ENCODE measurements around the gene CUL5.

- TF ChIP-seq CTCF (IDR thresholded peaks at IDR 0.05) (no peak), EP300 (IDR thresholded peaks at IDR 0.05) (no peak)
Measured at GRCh38 chr11:107961480-107961879, 47.2 kb upstream of the CUL5 start.
